HG03432 (cell line): ENCODE data around the gene DNMT3A.

Experiments used
- ATAC-seq: cut with Tn5 transposase; IDR thresholded peaks from one replicate; pipeline ENCODE4 v1.9.1; 2021; ENCODE audit warnings: mild to moderate bottlenecking, moderate library complexity; ENCODE audit not compliant: unreplicated experiment

DNMT3A gene

GRCh38 chr2:25373269-25373981, 31.7 kb upstream of the DNMT3A start:
- no peak for ATAC-seq

- no peak for ATAC-seq
These were observed 30.9 kb upstream of the DNMT3A start for GRCh38 chr2:25372405-25373268.

- ATAC-seq: no peak
These were observed 29.8 kb upstream of the DNMT3A start for GRCh38 chr2:25371253-25372241.

- no peak for ATAC-seq
These were observed 28.2 kb upstream of the DNMT3A start for GRCh38 chr2:25369876-25370275.

GRCh38 chr2:25369439-25369838, 27.7 kb upstream of the DNMT3A start:
- ATAC-seq: no peak

- no peak for ATAC-seq
These were observed 26.9 kb upstream of the DNMT3A start for GRCh38 chr2:25368660-25369059.

GRCh38 chr2:25367296-25367695, 25.6 kb upstream of the DNMT3A start:
- ATAC-seq: no peak

GRCh38 chr2:25366629-25367028, 24.9 kb upstream of the DNMT3A start:
- no peak for ATAC-seq

GRCh38 chr2:25365241-25365640, 23.5 kb upstream of the DNMT3A start:
- ATAC-seq: no peak

GRCh38 chr2:25363733-25364132, 22.0 kb upstream of the DNMT3A start:
- no peak for ATAC-seq

- peak; percentile 77 for ATAC-seq
These were observed 20.9 kb upstream of the DNMT3A start for GRCh38 chr2:25362434-25363145.

- peak; percentile 80 for ATAC-seq
These were observed 20.3 kb upstream of the DNMT3A start for GRCh38 chr2:25362049-25362433.

GRCh38 chr2:25361261-25362048, 19.7 kb upstream of the DNMT3A start:
- ATAC-seq: no peak

GRCh38 chr2:25358836-25359235, 17.1 kb upstream of the DNMT3A start:
- ATAC-seq: no peak

GRCh38 chr2:25358249-25358815, 16.6 kb upstream of the DNMT3A start:
- ATAC-seq: no peak

- ATAC-seq: no peak
These were observed 14.4 kb upstream of the DNMT3A start for GRCh38 chr2:25356088-25356487.

- no peak for ATAC-seq
These were observed 13.5 kb upstream of the DNMT3A start for GRCh38 chr2:25355270-25355669.

- no peak for ATAC-seq
These were observed 12.4 kb upstream of the DNMT3A start for GRCh38 chr2:25354116-25354515.

GRCh38 chr2:25349397-25349796, 7.7 kb upstream of the DNMT3A start:
- no peak for ATAC-seq
